PFSK-1 (cell line): ENCODE results near the gene FOXN3.

Experiments used
- FOXP2 ChIP-seq: optimal IDR thresholded peaks from 2 replicates; pipeline ENCODE3; 2011; ENCODE audit warnings: borderline replicate concordance, control low read depth, inconsistent platforms; ENCODE audit not compliant: insufficient read depth; ENCODE audit errors: extremely low read length, extremely low read depth
- POLR2AphosphoS5 ChIP-seq: IDR thresholded peaks from 2 replicates; pipeline ENCODE4 v1.6.1; 2012; ENCODE audit warnings: low read depth, mild to moderate bottlenecking, control low read depth, low read length, moderate library complexity
- SIN3A ChIP-seq: IDR thresholded peaks from 2 replicates; pipeline ENCODE4 v1.6.1; 2012; ENCODE audit warnings: mild to moderate bottlenecking, low read length, moderate library complexity, borderline replicate concordance; ENCODE audit not compliant: insufficient read depth
- TAF1 ChIP-seq: IDR thresholded peaks from 2 replicates; pipeline ENCODE4 v1.6.1; 2012; ENCODE audit warnings: low read length, control low read depth, borderline replicate concordance; ENCODE audit not compliant: insufficient read depth
- TF ChIP-seq, protein P1 (sequence below), 2 experiments: IDR thresholded peaks; 2 replicates each; pipeline versions ENCODE4 v1.6.1 to v1.8.0; 2011 to 2012; ENCODE audit warnings: low read depth in 2 of 2, low read length in 2 of 2, control low read depth in 1 of 2, inconsistent platforms in 1 of 2, mild to moderate bottlenecking in 1 of 2, moderate library complexity in 1 of 2; ENCODE audit not compliant: insufficient read depth in 1 of 2

Gene FOXN3

DNA sequence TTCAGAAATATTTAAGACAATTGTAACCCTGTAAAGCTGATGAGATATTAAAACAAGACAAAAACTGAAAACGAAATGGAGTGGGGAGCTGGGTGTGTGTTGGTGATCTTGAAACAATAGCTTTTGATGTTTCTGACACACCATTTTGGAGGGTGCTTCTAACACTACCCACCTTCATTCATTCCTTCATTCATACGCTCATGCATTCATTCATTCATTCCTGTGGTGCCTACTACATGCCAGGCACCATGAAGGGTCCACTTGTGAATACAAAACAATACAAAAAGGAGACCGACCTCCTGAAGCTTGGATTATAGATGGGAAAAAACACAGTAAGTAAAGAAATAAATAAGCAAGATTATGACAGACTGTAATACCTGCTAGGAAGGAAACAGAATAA, 60.5 kb downstream of the FOXN3 start:
- TF ChIP-seq SIN3A (no peak), FOXP2 (no peak), POLR2AphosphoS5 (no peak), TAF1 (no peak)
- TF ChIP-seq, protein P1, sequence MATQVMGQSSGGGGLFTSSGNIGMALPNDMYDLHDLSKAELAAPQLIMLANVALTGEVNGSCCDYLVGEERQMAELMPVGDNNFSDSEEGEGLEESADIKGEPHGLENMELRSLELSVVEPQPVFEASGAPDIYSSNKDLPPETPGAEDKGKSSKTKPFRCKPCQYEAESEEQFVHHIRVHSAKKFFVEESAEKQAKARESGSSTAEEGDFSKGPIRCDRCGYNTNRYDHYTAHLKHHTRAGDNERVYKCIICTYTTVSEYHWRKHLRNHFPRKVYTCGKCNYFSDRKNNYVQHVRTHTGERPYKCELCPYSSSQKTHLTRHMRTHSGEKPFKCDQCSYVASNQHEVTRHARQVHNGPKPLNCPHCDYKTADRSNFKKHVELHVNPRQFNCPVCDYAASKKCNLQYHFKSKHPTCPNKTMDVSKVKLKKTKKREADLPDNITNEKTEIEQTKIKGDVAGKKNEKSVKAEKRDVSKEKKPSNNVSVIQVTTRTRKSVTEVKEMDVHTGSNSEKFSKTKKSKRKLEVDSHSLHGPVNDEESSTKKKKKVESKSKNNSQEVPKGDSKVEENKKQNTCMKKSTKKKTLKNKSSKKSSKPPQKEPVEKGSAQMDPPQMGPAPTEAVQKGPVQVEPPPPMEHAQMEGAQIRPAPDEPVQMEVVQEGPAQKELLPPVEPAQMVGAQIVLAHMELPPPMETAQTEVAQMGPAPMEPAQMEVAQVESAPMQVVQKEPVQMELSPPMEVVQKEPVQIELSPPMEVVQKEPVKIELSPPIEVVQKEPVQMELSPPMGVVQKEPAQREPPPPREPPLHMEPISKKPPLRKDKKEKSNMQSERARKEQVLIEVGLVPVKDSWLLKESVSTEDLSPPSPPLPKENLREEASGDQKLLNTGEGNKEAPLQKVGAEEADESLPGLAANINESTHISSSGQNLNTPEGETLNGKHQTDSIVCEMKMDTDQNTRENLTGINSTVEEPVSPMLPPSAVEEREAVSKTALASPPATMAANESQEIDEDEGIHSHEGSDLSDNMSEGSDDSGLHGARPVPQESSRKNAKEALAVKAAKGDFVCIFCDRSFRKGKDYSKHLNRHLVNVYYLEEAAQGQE (IDR thresholded peaks at IDR 0.05; ENCODE audit: insufficient read depth in 1 of 2, low read depth in 2 of 2, low read length in 2 of 2), result no peak

DNA sequence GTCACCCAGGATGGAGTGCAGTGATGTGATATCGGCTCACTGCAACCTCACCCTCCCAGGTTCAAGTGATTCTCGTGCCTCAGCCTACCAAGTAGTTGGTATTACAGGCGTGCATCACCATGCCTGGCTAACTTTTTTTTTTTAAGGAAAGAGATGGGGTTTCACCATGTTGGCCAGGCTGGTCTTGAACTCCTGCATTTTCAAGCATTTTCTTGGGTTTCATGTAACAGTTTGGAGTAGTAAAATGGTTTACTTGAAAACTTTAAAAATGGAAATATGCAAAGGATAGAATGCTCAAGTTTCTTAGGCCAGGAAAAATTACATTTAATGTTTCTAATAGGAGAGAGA, 63.3 kb downstream of the FOXN3 start:
- TF ChIP-seq TAF1 (no peak), FOXP2 (no peak), SIN3A (no peak)
- TF ChIP-seq, protein P1 (IDR thresholded peaks at IDR 0.05; ENCODE audit: insufficient read depth in 1 of 2, low read depth in 2 of 2, low read length in 2 of 2), result no peak

DNA sequence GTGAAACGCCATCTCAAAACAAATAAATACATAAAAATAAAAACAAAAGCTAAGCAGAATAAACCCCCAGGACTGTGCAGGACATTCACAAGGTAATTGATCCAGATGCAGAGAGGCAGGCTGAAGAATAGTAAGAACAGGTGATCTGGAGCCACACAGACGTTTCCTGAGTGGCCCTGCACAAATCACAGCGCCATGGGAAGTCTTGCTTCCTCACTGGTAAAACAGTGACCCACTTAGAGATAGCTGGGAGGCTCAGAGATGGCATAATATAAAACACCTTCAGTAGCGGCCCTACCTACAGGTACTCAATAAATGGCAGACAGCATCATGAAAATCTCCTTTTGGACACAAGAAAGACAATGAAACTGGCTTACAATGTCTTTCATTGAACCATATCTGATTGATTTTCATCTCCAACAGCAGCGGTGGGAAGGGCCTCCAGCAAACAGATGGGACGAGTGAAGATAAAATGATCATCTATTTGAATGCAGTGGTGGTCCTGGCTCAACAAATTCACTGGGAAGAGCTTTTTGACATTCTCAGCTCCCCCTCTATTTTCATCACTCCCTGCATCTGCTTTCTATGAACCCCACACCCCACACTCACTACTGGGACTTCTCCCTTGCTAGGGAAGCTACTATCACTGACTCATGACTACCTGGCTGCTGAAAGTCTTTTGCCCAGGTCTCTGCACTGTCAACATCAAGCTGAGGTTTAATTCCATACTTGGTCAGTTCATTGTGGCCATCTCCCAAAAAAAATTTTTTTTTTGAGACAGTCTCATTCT, 63.9 kb downstream of the FOXN3 start:
- TF ChIP-seq TAF1 (no peak), FOXP2 (no peak), SIN3A (no peak), POLR2AphosphoS5 (no peak)
- TF ChIP-seq, protein P1 (IDR thresholded peaks at IDR 0.05; ENCODE audit: insufficient read depth in 1 of 2, low read depth in 2 of 2, low read length in 2 of 2), result no peak

DNA sequence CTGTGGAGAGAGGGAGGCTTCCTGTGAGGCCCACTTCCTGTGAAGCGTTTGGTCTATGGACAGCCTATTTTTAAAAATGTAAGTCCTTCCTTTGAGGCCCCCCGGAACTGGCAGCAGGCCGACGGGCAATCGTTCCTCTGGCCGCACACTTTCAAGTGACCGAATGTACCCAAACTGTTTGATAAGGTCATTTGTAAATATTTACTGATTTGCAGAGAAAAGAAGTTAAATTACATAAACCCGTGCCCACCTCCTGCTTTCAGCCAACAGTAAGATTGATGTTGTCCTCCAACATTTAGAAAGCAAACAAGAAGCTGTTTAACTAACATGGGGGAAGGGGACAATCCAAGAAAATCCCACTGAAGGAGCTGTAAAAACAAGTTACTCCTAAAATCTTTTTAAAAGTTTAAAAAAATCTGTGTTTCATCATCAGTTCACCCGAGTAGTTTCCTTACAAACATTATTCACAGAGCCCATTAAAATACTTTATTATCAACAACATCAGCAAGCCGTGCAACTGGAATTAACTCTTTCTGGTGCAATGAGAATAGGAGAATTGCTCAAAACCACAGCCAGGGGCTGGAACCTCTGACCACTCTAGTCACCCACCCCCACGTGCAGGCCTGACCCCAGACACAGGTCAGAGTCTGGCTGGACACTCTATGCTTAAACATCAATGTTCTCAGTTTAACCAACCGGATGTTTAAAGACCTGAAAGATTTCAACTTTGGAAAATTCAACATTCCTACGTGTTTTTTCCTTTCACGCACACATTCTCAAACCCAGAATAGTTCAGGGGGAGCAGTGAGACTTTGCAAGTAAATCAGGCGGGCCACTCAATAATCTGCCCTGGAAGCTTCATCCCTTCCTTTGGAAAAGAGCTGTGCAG, 65.3 kb downstream of the FOXN3 start:
- TF ChIP-seq FOXP2 (no peak), SIN3A (no peak), POLR2AphosphoS5 (no peak)
- TF ChIP-seq, protein P1 (IDR thresholded peaks at IDR 0.05; ENCODE audit: insufficient read depth in 1 of 2, low read depth in 2 of 2, low read length in 2 of 2), result no peak
